ENCODE data around the gene RNF169.
"Not testable (repeated sequence)": the region's sequence is repeated elsewhere in the genome, so short reads cannot be mapped to it uniquely, and the experiment has no call there.

The RNF169 gene

GRCh38 chr11:74731301-74732094 is 17.2 kb upstream of the RNF169 start, which contains the start of gene CHRDL2:
Gene CHRDL2, minus strand, starts transcription at chr11:74731426. Its CDS starts 538 bp downstream, at chr11:74730888.
- no peak for DNase-seq (ENCODE audit: insufficient read length)
- TF ChIP-seq POLR2A (IDR thresholded peaks at IDR 0.05; ENCODE audit: low read depth, low read length) (no peak), POLR2AphosphoS5 (IDR thresholded peaks at IDR 0.05; ENCODE audit: low read depth, low read length) (no peak), TAF1 (IDR thresholded peaks at IDR 0.05; ENCODE audit: borderline replicate concordance, low read depth, low read length) (no peak)
- no peak for FAIRE-seq

- DNase-seq (ENCODE audit: insufficient read length) (no peak), FAIRE-seq (no peak)
- TF ChIP-seq POLR2AphosphoS5 (IDR thresholded peaks at IDR 0.05; ENCODE audit: low read depth, low read length) (no peak), POLR2A (IDR thresholded peaks at IDR 0.05; ENCODE audit: low read depth, low read length) (no peak), TAF1 (IDR thresholded peaks at IDR 0.05; ENCODE audit: borderline replicate concordance, low read depth, low read length) (no peak)
These were observed 14.1 kb upstream of the RNF169 start for GRCh38 chr11:74734559-74734925.

- DNase-seq (ENCODE audit: insufficient read length), result no peak
- FAIRE-seq, result no peak
- no peak for TF ChIP-seq POLR2AphosphoS5 (IDR thresholded peaks at IDR 0.05; ENCODE audit: low read depth, low read length)
- TF ChIP-seq TAF1 (IDR thresholded peaks at IDR 0.05; ENCODE audit: borderline replicate concordance, low read depth, low read length), result no peak
- TF ChIP-seq POLR2A (IDR thresholded peaks at IDR 0.05; ENCODE audit: low read depth, low read length), result no peak
These were observed 13.2 kb upstream of the RNF169 start for GRCh38 chr11:74735365-74735928.

GRCh38 chr11:74736031-74736430 is 12.6 kb upstream of the RNF169 start:
- FAIRE-seq, result no peak
- no peak for DNase-seq (ENCODE audit: insufficient read length)
- TF ChIP-seq POLR2A (IDR thresholded peaks at IDR 0.05; ENCODE audit: low read depth, low read length) (no peak), TAF1 (IDR thresholded peaks at IDR 0.05; ENCODE audit: borderline replicate concordance, low read depth, low read length) (no peak)

GRCh38 chr11:74739546-74740270 is 8.9 kb upstream of the RNF169 start:
- peak; percentile 89 for FAIRE-seq
- TF ChIP-seq TAF1 (IDR thresholded peaks at IDR 0.05; ENCODE audit: borderline replicate concordance, low read depth, low read length) (no peak), POLR2AphosphoS5 (IDR thresholded peaks at IDR 0.05; ENCODE audit: low read depth, low read length) (no peak), POLR2A (IDR thresholded peaks at IDR 0.05; ENCODE audit: low read depth, low read length) (no peak)
- peak; percentile 45 for DNase-seq (ENCODE audit: insufficient read length)

GRCh38 chr11:74742070-74742469 is 6.6 kb upstream of the RNF169 start:
- no peak for TF ChIP-seq TAF1 (IDR thresholded peaks at IDR 0.05; ENCODE audit: borderline replicate concordance, low read depth, low read length)
- TF ChIP-seq POLR2AphosphoS5 (IDR thresholded peaks at IDR 0.05; ENCODE audit: low read depth, low read length), result no peak
- no peak for TF ChIP-seq POLR2A (IDR thresholded peaks at IDR 0.05; ENCODE audit: low read depth, low read length)
- DNase-seq (ENCODE audit: insufficient read length), result no peak
- FAIRE-seq, result no peak

- DNase-seq (ENCODE audit: insufficient read length) (no peak), FAIRE-seq (no peak)
- TF ChIP-seq POLR2AphosphoS5 (IDR thresholded peaks at IDR 0.05; ENCODE audit: low read depth, low read length), result no peak
These were observed 5.0 kb upstream of the RNF169 start for GRCh38 chr11:74743640-74744039.

GRCh38 chr11:74744277-74744676 is 4.4 kb upstream of the RNF169 start:
- FAIRE-seq, result no peak
- DNase-seq (ENCODE audit: insufficient read length), result no peak
- TF ChIP-seq POLR2AphosphoS5 (IDR thresholded peaks at IDR 0.05; ENCODE audit: low read depth, low read length), result no peak
- no peak for TF ChIP-seq TAF1 (IDR thresholded peaks at IDR 0.05; ENCODE audit: borderline replicate concordance, low read depth, low read length)
- TF ChIP-seq POLR2A (IDR thresholded peaks at IDR 0.05; ENCODE audit: low read depth, low read length), result no peak

GRCh38 chr11:74746868-74747267 is 1.8 kb upstream of the RNF169 start:
- FAIRE-seq (no peak), DNase-seq (ENCODE audit: insufficient read length) (no peak)
- TF ChIP-seq POLR2A (IDR thresholded peaks at IDR 0.05; ENCODE audit: low read depth, low read length) (no peak), POLR2AphosphoS5 (IDR thresholded peaks at IDR 0.05; ENCODE audit: low read depth, low read length) (no peak), TAF1 (IDR thresholded peaks at IDR 0.05; ENCODE audit: borderline replicate concordance, low read depth, low read length) (no peak)

- DNase-seq (ENCODE audit: insufficient read length), result peak; percentile 73
- FAIRE-seq, result peak; percentile 73
- TF ChIP-seq POLR2AphosphoS5 (IDR thresholded peaks at IDR 0.05; ENCODE audit: low read depth, low read length), result peak; percentile 23; the same call in 1 of the 2 replicates
- TF ChIP-seq POLR2A (IDR thresholded peaks at IDR 0.05; ENCODE audit: low read depth, low read length), result peak; percentile 79; the same call in 1 of the 2 replicates
- peak; percentile 13; the same call in 1 of the 2 replicates for TF ChIP-seq TAF1 (IDR thresholded peaks at IDR 0.05; ENCODE audit: borderline replicate concordance, low read depth, low read length)
These were observed 697 bp downstream of the RNF169 start for GRCh38 chr11:74749127-74749964.

- FAIRE-seq, result no peak
- TF ChIP-seq POLR2A (IDR thresholded peaks at IDR 0.05; ENCODE audit: low read depth, low read length) (no peak), TAF1 (IDR thresholded peaks at IDR 0.05; ENCODE audit: borderline replicate concordance, low read depth, low read length) (no peak)
- DNase-seq (ENCODE audit: insufficient read length), result no peak
These were observed 1.3 kb downstream of the RNF169 start for GRCh38 chr11:74749965-74750296.

GRCh38 chr11:74750598-74750997 is 1.9 kb downstream of the RNF169 start:
- not testable (repeated sequence) for DNase-seq (ENCODE audit: insufficient read length); FAIRE-seq
